PFSK-1 (cell line): ENCODE measurements around the gene ST6GALNAC2.
A peak's percentile ranks its signal among the peaks of the same experiment; 100 is the strongest.

ENCODE experiments used
- FOXP2 ChIP-seq: optimal IDR thresholded peaks from 2 replicates; pipeline ENCODE3; 2011; ENCODE audit warnings: borderline replicate concordance, control low read depth, inconsistent platforms; ENCODE audit not compliant: insufficient read depth; ENCODE audit errors: extremely low read length, extremely low read depth
- POLR2AphosphoS5 ChIP-seq: IDR thresholded peaks from 2 replicates; pipeline ENCODE4 v1.6.1; 2012; ENCODE audit warnings: low read depth, mild to moderate bottlenecking, control low read depth, low read length, moderate library complexity
- REST ChIP-seq, 2 experiments: IDR thresholded peaks; 2 replicates each; pipeline versions ENCODE4 v1.6.1 to v1.8.0; 2011 to 2012; ENCODE audit warnings: low read depth in 2 of 2, low read length in 2 of 2, control low read depth in 1 of 2, inconsistent platforms in 1 of 2, mild to moderate bottlenecking in 1 of 2, moderate library complexity in 1 of 2; ENCODE audit not compliant: insufficient read depth in 1 of 2
- SIN3A ChIP-seq: IDR thresholded peaks from 2 replicates; pipeline ENCODE4 v1.6.1; 2012; ENCODE audit warnings: mild to moderate bottlenecking, low read length, moderate library complexity, borderline replicate concordance; ENCODE audit not compliant: insufficient read depth
- TAF1 ChIP-seq: IDR thresholded peaks from 2 replicates; pipeline ENCODE4 v1.6.1; 2012; ENCODE audit warnings: low read length, control low read depth, borderline replicate concordance; ENCODE audit not compliant: insufficient read depth

Gene ST6GALNAC2

GRCh38 chr17:76532072-76532651, 53.5 kb downstream of the ST6GALNAC2 start:
- TF ChIP-seq POLR2AphosphoS5 (no peak), FOXP2 (no peak), SIN3A (no peak), REST (IDR thresholded peaks at IDR 0.05; ENCODE audit: insufficient read depth in 1 of 2, low read depth in 2 of 2, low read length in 2 of 2) (no peak), TAF1 (no peak)

GRCh38 chr17:76531486-76532038, 54.1 kb downstream of the ST6GALNAC2 start:
- TF ChIP-seq REST (IDR thresholded peaks at IDR 0.05; ENCODE audit: insufficient read depth in 1 of 2, low read depth in 2 of 2, low read length in 2 of 2): no peak
- TF ChIP-seq TAF1: no peak
- TF ChIP-seq FOXP2: no peak
- TF ChIP-seq SIN3A: no peak
- TF ChIP-seq POLR2AphosphoS5: no peak

GRCh38 chr17:76530811-76531485, 54.7 kb downstream of the ST6GALNAC2 start:
- TF ChIP-seq SIN3A (no peak), FOXP2 (peak; percentile 15)

- TF ChIP-seq FOXP2: peak; percentile 20
- no peak for TF ChIP-seq SIN3A
- no peak for TF ChIP-seq REST (IDR thresholded peaks at IDR 0.05; ENCODE audit: insufficient read depth in 1 of 2, low read depth in 2 of 2, low read length in 2 of 2)
- no peak; the same call in 1 of the 2 replicates for TF ChIP-seq POLR2AphosphoS5
These were observed 55.5 kb downstream of the ST6GALNAC2 start for GRCh38 chr17:76530095-76530723.

- TF ChIP-seq SIN3A (peak; percentile 83; the same call in 1 of the 2 replicates), FOXP2 (peak; percentile 97), REST (IDR thresholded peaks at IDR 0.05; ENCODE audit: insufficient read depth in 1 of 2, low read depth in 2 of 2, low read length in 2 of 2) (0 out of 4 replicates have a peak, but pooled peaks of 1 of the 2 experiments have one; percentile 41), POLR2AphosphoS5 (peak; percentile 40; the same call in 1 of the 2 replicates), TAF1 (peak; percentile 34; the same call in 1 of the 2 replicates)
These were observed 56.2 kb downstream of the ST6GALNAC2 start for GRCh38 chr17:76529224-76530094.
